Smooth muscle cell (in vitro differentiated cells): ENCODE data around the gene IFT81. TPM values are rescaled to one million over a fixed set of nuclear protein-coding genes. Genes with fewer than 3 reads are reported as not detected.

Source experiments
- DNase-seq: peaks from one replicate; lab custom pipeline; 2025; ENCODE audit not compliant: unreplicated experiment; lab: John Stamatoyannopoulos, UW
- H2AFZ ChIP-seq: fragments of 200-600 bp; sonication (generic); 2 replicates; pipeline ENCODE4 v1.6.0; 2016; ENCODE audit warnings: antibody characterized with exemption, low read depth, mild to moderate bottlenecking
- H3F3A ChIP-seq: fragments of 200-600 bp; sonication (generic); 2 replicates; pipeline ENCODE4 v1.6.0; 2017; ENCODE audit warnings: antibody characterized with exemption, low read depth
- H3K27ac ChIP-seq: fragments of 200-600 bp; sonication (generic); 2 replicates; pipeline ENCODE4 v1.5.1; 2016; ENCODE audit warnings: low read depth, mild to moderate bottlenecking
- H3K27me3 ChIP-seq: fragments of 200-600 bp; sonication (generic); 2 replicates; pipeline ENCODE4 v1.6.1; 2016; ENCODE audit warnings: low read depth, mild to moderate bottlenecking
- H3K36me3 ChIP-seq: fragments of 200-600 bp; sonication (generic); 2 replicates; pipeline ENCODE4 v1.5.1; 2016; ENCODE audit warnings: low read depth
- H3K4me1 ChIP-seq: fragments of 200-600 bp; sonication (generic); 2 replicates; pipeline ENCODE4 v1.5.1; 2016; ENCODE audit warnings: low read depth
- H3K4me2 ChIP-seq: fragments of 200-600 bp; sonication (generic); 2 replicates; pipeline ENCODE4 v1.6.0; 2016; ENCODE audit warnings: mild to moderate bottlenecking
- H3K4me3 ChIP-seq: fragments of 200-600 bp; sonication (generic); 2 replicates; pipeline ENCODE4 v1.5.1; 2016; ENCODE audit warnings: mild to moderate bottlenecking
- H3K79me2 ChIP-seq: fragments of 200-600 bp; sonication (generic); 2 replicates; pipeline ENCODE4 v1.6.0; 2016; ENCODE audit warnings: low read depth, mild to moderate bottlenecking
- H3K9ac ChIP-seq: fragments of 200-600 bp; sonication (generic); 2 replicates; pipeline ENCODE4 v1.6.0; 2016; ENCODE audit warnings: low read depth
- H3K9me3 ChIP-seq: fragments of 200-600 bp; sonication (generic); replicated peaks from 2 replicates; pipeline ENCODE4 v1.5.1; 2016; ENCODE audit warnings: low read depth
- H4K20me1 ChIP-seq: fragments of 200-600 bp; sonication (generic); 2 replicates; pipeline ENCODE4 v1.6.0; 2016; ENCODE audit warnings: low read depth
- CTCF ChIP-seq: fragments of 200-600 bp; sonication (generic); IDR thresholded peaks from 2 replicates; pipeline ENCODE4 v1.5.1; 2017; ENCODE audit warnings: borderline replicate concordance, mild to moderate bottlenecking, antibody characterized with exemption; ENCODE audit not compliant: insufficient read depth, poor library complexity, severe bottlenecking
- WGBS: methylation state at CpG from one replicate; pipeline ENCODE4 v1.1.7; 2016; ENCODE audit warnings: low lambda C conversion rate; 5-methylcytosine and 5-hydroxymethylcytosine counted together
- polyA plus RNA-seq: library from polyadenylated mRNA; unstranded; fragments of >200 nt; fragmentation: Nextera tagmentation; extraction: Ambion mirVana; gene quantifications from 2 replicates; pipeline ENCODE4 v1.2.1, GENCODE V29; 2016
- total RNA-seq: library from RNA; depleted of rRNA; stranded (reverse); fragments of >200 nt; gene quantifications from 2 replicates; pipeline ENCODE4 v1.2.3, GENCODE V29; 2014

The IFT81 gene
- total and polyA plus RNA-seq, 2 experiments from 2014 or later, result 9.1 to 11.0 TPM

- Histone ChIP-seq H3K36me3 (no peaks in the 10 kb centered on the region), H3K27me3 (no peaks in the 10 kb centered on the region), H4K20me1 (no peaks in the 10 kb centered on the region), H3K27ac (no peak overlapping the region), H3K79me2 (no peaks in the 10 kb centered on the region), H3K9me3 (no peaks in the 10 kb centered on the region), H3K4me2 (no peak overlapping the region), H2AFZ (no peak overlapping the region), H3K4me3 (no peak overlapping the region), H3F3A (no peaks in the 10 kb centered on the region), H3K4me1 (peaks cover 24% of the 10 kb centered on the region), H3K9ac (no peak overlapping the region)
- no peak for TF ChIP-seq CTCF
- no peak for DNase-seq
- WGBS, result 94% methylated on average over 7 of the region's 7 CpGs
Observed at GRCh38 chr12:110249716-110250225, 125.6 kb downstream of the IFT81 start.

DNA sequence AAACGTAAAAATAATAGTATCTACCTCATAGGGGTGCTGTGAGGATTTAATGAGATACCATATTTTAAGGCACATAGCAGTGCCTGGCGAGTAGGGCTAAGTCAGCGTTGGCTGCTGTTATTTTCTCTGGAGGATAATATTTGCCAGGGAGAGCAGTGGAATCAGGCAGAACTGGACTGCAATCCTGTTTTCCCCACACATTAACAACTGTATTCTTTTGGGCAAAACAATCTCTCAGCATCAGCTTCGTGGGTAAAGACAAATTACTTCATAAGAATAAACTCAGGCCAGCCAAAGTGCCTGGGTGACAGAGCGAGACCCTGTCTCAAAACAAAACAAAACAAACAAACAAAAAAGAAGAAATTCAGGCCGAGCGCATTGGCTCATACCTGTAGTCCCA, 127.2 kb downstream of the IFT81 start:
- WGBS, result 87% methylated on average over 7 of the region's 7 CpGs

GRCh38 chr12:110252716-110253115, 128.6 kb downstream of the IFT81 start:
- Histone ChIP-seq H3K4me3 (no peak overlapping the region), H2AFZ (peak overlapping the region; percentile 77), H4K20me1 (no peaks in the 10 kb centered on the region), H3K27me3 (no peaks in the 10 kb centered on the region), H3F3A (no peaks in the 10 kb centered on the region), H3K4me2 (peak overlapping the region; percentile 73), H3K27ac (peak overlapping the region; percentile 44), H3K4me1 (peaks cover 5% of the 10 kb centered on the region), H3K79me2 (no peaks in the 10 kb centered on the region), H3K9me3 (no peaks in the 10 kb centered on the region), H3K9ac (no peak overlapping the region), H3K36me3 (no peaks in the 10 kb centered on the region)
- WGBS, result 54% methylated on average over 9 of the region's 9 CpGs
- TF ChIP-seq CTCF, result no peak
- DNase-seq, result no peak

More for the DNA sequence above, 127.2 kb downstream of the IFT81 start:
- Histone ChIP-seq H3K9me3 (no peaks in the 10 kb centered on the region), H3F3A (no peaks in the 10 kb centered on the region), H3K4me2 (no peak overlapping the region), H3K4me1 (peaks cover 15% of the 10 kb centered on the region), H3K27me3 (no peaks in the 10 kb centered on the region), H3K4me3 (no peak overlapping the region), H3K9ac (no peak overlapping the region), H2AFZ (no peak overlapping the region), H3K36me3 (no peaks in the 10 kb centered on the region), H4K20me1 (no peaks in the 10 kb centered on the region), H3K79me2 (no peaks in the 10 kb centered on the region), H3K27ac (no peak overlapping the region)
- no peak for DNase-seq
- TF ChIP-seq CTCF, result no peak

- Histone ChIP-seq H3F3A (no peaks in the 10 kb centered on the region), H3K79me2 (no peaks in the 10 kb centered on the region), H3K27me3 (no peaks in the 10 kb centered on the region), H3K4me3 (no peak overlapping the region), H3K27ac (peak overlapping the region; percentile 44), H3K9ac (no peak overlapping the region), H3K4me2 (peak overlapping the region; percentile 73), H3K4me1 (peaks cover 5% of the 10 kb centered on the region), H2AFZ (peak overlapping the region; percentile 77), H3K9me3 (no peaks in the 10 kb centered on the region), H3K36me3 (no peaks in the 10 kb centered on the region), H4K20me1 (no peaks in the 10 kb centered on the region)
- no peak for TF ChIP-seq CTCF
- no peak for DNase-seq
- WGBS, result 47% methylated on average over 9 of the region's 9 CpGs
Observed at GRCh38 chr12:110253176-110253575, 129.0 kb downstream of the IFT81 start.
